Activated naive CD4-positive, alpha-beta T cell treated with anti-CD3 and anti-CD28 coated beads, Interleukin-2, amount 50 U/mL, for 16 hours (primary cell): ENCODE data around the gene SLC30A4.
A peak's percentile ranks its signal among the peaks of the same experiment; 100 is the strongest.

Experiments
- DNase-seq: peaks from one replicate; pipeline ENCODE4 v3.0.0-alpha.2; 2020

The SLC30A4 gene

GRCh38 chr15:45499426-45499825 lies 23.1 kb downstream of the SLC30A4 start:
- no peak for DNase-seq

GRCh38 chr15:45498701-45499100 lies 23.9 kb downstream of the SLC30A4 start:
- DNase-seq, result no peak

GRCh38 chr15:45497261-45497660 lies 25.3 kb downstream of the SLC30A4 start:
- DNase-seq, result no peak

GRCh38 chr15:45496658-45497057 lies 25.9 kb downstream of the SLC30A4 start:
- no peak for DNase-seq

GRCh38 chr15:45495588-45495987 lies 27.0 kb downstream of the SLC30A4 start:
- DNase-seq, result no peak

- no peak for DNase-seq
These were observed 32.8 kb downstream of the SLC30A4 start for GRCh38 chr15:45489690-45490238.

GRCh38 chr15:45486317-45486716 lies 36.2 kb downstream of the SLC30A4 start:
- DNase-seq, result no peak

- DNase-seq, result no peak
These were observed 41.4 kb downstream of the SLC30A4 start for GRCh38 chr15:45481135-45481534.

- DNase-seq, result no peak
These were observed 46.1 kb downstream of the SLC30A4 start for GRCh38 chr15:45476410-45476809.

GRCh38 chr15:45474799-45475198 lies 47.8 kb downstream of the SLC30A4 start:
- no peak for DNase-seq

GRCh38 chr15:45473068-45473467 lies 49.5 kb downstream of the SLC30A4 start:
- no peak for DNase-seq

GRCh38 chr15:45471151-45471550 lies 51.4 kb downstream of the SLC30A4 start:
- no peak for DNase-seq

GRCh38 chr15:45469441-45469840 lies 53.1 kb downstream of the SLC30A4 start:
- DNase-seq, result no peak

- DNase-seq, result no peak
These were observed 53.5 kb downstream of the SLC30A4 start for GRCh38 chr15:45469027-45469426.

GRCh38 chr15:45468294-45468693 lies 54.3 kb downstream of the SLC30A4 start:
- no peak for DNase-seq

- peak; percentile 79 for DNase-seq
These were observed 63.7 kb downstream of the SLC30A4 start for GRCh38 chr15:45458746-45459403.

- DNase-seq, result peak; percentile 65
These were observed 64.7 kb downstream of the SLC30A4 start for GRCh38 chr15:45457641-45458539.

- no peak for DNase-seq
These were observed 65.3 kb downstream of the SLC30A4 start for GRCh38 chr15:45457220-45457619.

GRCh38 chr15:45456212-45457106 lies 66.1 kb downstream of the SLC30A4 start:
- DNase-seq, result peak; percentile 27

- DNase-seq, result peak; percentile 39
These were observed 67.7 kb downstream of the SLC30A4 start for GRCh38 chr15:45454814-45455213.

- DNase-seq, result no peak
These were observed 71.3 kb downstream of the SLC30A4 start for GRCh38 chr15:45451265-45451664.

- no peak for DNase-seq
These were observed 72.4 kb downstream of the SLC30A4 start for GRCh38 chr15:45449916-45450867.
